Ammon's horn (tissue), 1 donor: ENCODE measurements around the gene GTPBP1.

ENCODE experiments used
- DNase-seq: peaks from one replicate; pipeline ENCODE4 v3.0.0-alpha.2; 2016; ENCODE audit warnings: low spot score

GTPBP1 gene

DNA sequence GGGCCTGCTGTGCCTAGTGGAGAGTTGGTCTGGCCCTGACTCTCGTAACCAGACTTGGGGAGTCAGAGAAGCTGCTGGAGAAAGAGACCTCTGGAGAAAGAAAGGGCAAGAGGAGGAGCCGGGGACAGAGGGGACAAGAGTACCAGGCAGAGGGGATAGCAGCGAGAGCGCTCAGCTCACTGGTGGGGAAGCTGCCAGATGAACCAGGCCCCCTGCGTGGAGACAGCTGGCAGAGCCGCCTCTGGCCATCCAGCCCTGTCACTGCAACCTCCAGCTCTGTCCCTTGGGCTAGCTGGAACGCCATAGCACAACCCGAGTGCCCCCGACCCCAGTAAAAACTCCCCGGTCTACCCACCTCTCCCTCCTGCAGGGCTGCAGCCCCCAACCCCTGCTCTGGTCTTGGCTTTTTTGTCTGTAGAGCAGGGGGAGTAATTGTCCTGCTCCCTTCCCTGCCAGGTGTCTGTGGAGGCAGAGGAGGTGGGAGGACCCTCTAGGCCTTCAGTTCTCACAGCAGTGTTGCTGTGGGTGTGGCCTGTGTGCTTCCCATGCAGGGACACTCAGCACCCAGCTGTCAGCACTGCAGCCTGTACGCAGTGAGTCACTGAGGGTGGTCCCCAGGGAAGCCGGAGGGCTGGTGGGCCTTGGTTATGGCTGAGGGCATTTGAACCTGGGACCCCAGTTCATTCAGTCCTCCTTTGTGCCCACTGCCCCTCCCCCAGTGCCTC is 54.9 kb downstream of the GTPBP1 start:
- DNase-seq = peak; percentile 57

DNA sequence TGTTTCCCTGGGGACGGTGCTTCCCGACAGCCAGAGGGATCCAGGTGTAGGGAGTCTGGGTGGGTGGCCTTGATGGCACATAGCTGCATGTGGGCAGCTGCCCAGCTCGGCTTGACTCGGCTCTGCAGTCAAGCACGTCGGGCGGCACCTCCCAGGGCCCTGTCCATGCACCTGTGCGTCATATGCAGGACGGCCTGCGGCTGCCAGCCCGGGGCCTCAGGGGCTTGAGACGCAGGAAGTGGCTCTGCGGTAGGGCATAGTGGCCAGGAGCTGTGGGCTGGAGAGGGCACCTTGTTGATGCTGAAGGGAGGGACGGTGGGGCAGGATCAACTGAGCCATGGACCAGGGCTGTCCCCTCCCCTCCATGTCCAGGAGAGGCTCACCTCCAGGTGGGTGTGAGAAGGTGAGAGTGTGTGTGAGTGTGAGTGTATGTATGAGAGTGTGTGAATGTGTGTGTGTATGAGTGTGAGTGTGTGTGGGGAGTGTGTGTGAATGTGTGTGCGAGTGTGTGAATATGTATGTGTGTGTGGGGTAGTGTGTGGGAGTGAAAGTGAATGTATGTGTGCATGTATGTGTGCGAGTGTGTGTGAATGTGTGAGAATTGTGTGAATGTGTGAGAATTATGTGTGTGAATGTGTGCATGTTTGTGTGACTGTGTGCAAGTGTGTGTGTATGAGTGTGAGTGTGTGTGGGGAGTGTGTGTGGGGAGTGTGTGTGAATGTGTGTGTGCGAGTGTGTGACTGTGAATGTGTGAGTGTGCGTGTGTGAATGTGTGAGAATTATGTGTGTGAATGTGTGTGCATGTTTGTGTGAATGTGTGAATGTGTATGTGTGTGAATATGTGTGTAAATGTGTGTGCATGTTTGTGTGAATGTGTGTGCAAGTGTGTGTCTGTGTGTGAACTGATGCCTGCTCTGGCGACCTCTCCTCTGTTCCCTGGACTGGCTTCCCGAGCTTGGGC is 55.7 kb downstream of the GTPBP1 start:
- DNase-seq = no peak

DNA sequence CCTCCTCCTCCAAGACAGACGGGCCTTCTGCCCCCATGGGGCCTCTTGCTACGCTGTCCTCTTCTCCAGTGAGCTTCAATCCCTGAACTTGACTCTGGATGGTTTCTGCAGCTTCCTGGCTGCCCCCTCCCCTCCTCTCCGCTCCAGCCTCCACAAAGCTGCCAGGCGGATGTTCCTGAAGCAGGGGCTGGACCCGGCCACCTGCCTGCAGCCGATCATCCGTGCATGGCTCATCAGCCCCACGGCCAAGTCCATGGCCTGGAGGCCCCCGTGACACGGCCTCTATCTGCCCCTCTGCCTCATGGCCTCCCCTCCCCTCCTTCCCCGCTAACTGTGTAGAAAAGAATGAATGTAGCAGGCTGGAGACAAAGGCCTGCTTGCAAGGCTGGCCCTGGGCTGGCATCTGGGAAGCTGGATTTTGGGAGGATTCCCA is 56.8 kb downstream of the GTPBP1 start:
- peak; percentile 42 for DNase-seq

DNA sequence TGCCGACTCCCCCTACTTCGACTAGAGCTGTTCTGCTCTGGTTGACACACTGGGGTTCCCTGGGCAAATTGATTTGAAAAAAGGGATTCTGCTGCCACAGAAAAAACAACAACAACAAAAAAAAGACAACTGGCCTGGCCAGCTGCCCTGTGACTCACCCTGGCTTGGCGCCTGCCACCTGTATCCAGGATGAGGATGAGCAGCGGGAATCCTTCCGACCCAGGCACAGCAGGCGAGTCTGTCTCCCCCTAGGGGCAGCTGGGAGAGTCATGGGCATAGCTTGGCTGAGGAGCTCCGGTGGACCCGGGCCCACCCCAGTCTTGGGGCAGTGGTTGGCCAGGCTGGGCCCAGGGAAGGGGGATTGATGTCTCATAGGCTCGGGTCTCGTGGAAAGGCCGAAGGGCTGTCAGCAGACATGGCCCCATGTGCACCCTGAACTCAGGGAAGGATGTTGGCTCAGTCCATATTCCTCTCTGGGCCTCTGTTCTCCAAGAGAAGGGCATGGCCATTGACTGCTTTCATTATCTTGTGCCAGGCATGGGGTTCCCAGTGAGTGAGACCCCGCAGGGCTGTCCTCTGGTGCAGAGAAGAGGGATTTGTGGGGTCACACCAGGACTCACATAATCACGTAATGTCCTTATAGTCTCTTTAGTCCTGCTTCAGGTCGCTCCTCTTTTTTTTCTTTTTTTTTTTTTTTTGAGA is 60.5 kb downstream of the GTPBP1 start:
- peak; percentile 86 for DNase-seq

DNA sequence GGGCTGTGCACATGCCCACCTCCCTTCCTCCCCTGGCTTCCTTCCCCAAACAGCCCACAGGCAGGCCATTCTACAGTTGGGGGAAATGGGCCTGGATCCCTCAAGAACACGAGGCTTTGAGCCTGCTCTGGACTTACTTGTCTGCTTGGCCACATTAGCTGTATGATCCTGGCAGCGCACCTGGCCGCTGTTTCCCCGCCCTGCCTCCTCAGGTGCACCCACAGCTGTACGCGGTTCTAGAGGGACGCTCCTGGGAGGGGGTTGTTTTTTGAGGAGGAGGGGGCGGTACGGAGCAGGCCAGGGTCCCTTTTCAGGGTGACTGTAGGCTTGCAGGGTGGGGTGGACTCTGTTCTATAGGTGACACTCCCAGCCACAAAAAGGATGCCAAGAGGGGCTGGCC is 61.6 kb downstream of the GTPBP1 start:
- no peak for DNase-seq

DNA sequence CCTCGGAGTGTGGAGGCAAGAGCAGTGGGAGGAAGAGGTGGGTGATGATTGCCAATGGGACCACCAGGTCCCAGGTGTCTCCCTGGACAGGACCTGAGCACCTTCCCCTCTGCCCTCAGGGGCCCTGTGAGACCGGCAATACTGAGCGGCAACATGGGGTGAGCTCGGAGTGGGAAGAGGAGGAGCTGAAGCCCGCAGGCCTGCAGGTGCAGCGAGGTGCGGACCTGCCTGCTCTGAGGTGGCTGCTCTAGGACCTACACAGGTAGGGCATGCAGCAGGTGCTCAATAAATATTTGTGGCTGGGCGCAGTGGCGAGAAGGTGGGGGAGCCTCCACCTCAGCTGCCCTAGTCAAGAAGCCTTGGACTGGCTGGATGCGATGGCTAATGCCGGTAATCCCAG is 62.3 kb downstream of the GTPBP1 start:
- DNase-seq = no peak

DNA sequence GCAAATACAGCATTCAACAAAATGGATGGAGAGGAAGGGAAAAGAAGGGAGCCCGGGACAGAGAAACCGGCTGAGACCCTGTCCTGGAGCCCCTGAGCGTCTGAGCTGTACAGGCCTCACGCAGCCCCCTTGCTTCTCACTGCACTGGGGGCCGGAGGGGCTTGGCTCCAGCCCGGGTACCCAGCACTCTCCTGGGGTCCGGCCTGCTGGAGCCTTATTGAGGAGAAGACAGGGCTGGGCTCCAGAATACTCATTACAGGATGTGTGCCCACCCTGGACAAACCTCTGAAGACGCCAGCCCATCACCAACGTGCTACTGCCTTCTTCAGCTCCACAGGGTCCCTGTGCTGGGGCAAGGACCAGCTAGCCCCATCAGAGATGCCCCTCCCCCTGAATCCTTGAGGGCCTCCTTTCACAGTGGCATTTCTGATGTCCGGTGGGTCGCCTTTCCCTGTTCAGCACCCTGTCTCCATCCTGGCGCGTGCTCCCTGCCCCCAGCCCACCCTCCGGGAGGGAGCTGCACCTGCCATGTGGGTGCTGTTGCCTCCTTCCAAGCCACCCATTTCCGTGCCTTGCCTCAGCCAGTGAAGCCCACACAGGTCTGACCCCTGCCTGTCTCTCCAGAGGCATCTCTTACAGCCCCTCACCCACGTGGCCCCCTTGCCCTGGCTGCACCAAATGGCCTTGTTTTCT is 64.7 kb downstream of the GTPBP1 start:
- DNase-seq = no peak

DNA sequence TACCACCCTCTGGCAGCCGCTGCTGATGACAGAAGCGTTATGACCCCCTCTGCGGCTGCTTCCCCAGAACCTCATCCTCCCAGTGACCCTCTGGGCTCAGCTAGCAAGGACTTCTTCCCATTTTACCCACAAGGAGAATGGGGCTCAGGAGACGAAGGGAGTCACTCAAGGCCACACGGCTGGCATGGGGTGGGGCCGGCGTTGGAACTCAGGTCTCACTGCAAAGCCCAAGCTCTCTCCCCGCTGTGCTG is 66.8 kb downstream of the GTPBP1 start:
- no peak for DNase-seq

DNA sequence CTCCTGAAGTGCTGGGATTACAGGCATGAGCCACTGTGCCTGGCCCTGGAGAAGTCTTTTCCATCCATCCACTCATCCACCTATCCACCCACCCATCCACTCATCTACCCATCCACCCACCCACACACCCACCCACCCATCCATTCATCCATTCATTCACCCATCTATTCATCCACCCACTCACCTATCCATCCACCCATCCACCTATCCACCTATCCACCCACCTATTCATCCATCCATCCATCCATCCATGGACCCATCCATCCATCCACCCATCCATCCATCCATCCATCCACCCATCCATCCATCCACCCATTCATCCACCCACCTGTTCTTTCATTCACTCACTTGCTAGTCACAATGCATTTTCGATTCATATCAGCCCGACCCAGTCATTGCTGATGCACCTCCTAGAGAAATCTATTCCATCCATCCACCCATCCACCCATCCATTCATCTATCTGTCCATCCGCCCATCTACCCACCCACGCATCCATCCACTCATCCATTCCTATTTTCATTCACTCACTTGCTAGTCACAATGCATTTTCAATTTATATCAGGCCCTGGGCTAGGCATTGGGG is 67.7 kb downstream of the GTPBP1 start:
- DNase-seq = no peak

DNA sequence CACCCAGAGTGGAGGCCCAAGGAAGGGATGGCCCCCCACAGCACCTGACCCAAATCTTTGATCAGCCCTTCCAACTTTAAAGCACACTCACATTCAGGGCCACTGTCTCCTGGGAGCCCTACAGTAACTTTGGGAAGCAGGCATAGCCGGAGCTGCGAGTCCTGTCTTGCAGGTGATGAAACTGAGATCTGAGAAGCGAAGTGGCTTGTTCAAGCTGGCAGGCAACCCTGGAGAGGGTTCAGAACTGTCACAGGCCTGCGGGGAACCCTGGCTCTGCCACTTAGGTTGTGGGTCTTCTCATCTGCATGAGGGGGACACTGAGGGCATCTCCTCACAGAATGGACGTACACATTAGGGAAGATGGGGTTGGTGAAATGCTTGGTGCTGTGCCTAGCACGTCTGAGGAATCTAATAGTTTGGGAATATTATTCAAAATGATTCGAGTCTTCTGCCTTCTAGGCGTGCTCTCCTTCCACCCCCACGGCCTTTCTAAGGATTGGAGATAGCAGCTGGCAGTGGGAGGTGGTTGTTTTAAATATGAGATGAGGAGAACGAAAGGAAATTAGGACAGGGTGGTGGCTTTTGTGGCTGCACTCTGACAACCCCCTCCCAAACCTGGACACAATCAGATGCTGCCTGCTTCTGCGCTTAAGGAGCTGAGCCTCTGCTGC is 68.9 kb downstream of the GTPBP1 start:
- no peak for DNase-seq

DNA sequence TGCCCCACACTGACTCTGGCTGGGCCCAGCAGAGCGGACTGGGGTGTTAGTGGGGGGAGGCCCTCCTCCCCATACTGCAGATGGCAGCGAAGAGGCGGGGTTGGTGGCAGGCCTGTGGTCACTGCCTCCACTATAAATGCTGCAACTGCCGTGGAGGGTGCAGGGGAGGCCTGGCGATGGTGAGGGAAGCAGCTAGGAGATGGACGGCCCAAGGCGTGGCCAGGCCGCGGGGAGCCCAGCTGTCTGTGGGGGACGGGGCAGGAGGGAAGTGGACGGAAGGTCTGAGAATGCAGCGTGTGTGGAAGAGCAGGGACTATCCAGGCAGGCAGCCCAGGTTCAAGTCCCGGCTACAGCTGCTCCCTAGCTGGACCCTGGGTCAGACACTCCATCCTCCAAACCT is 69.9 kb downstream of the GTPBP1 start:
- DNase-seq = no peak

DNA sequence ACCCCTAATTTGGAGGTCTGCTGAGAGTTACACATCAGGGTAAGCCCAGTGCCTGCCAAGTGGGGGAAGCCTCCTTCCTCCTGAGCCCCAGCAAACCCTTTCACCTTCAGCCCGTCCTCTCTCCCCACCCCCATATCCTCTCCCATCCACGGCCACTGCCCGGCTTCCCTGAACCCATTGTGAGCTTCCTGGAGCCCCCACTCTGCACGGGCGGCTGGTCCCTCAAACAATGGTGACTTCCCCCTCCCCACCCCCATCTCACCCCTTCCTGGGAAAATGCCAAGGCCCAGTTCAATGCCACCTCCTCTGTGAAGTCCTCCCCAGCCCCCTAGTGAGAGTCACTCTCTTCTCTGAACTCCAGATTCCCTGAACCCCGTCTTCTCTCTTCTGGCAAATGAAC is 70.3 kb downstream of the GTPBP1 start:
- no peak for DNase-seq

DNA sequence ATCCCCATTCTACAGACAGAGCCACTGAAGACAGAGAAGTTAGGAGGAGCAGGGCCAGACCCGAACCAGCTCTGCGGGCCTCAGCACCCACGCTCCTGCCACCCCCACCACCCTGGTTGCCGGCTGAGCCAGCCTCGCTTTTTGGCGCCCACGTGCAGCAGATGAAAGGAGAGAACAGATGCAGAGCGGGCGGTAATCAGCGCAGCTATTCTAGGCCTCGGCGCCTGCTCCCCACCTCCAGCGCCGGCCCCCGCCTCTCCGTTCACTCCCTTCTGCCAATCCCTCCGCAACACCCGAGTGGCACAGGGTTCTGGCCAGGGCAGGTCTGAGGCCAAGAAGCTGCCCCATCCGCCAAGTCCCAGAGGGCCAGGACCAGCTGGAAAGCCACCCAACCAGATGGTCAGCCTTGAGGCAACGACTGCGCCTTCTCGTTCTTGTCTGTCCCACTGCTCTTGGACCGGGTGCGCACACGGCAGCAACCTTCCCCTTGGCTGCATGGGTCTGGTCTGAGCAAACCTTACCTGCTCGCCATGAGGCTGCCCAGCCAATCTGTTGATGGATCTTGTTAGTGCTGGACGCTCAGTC is 71.4 kb downstream of the GTPBP1 start:
- peak; percentile 54 for DNase-seq

DNA sequence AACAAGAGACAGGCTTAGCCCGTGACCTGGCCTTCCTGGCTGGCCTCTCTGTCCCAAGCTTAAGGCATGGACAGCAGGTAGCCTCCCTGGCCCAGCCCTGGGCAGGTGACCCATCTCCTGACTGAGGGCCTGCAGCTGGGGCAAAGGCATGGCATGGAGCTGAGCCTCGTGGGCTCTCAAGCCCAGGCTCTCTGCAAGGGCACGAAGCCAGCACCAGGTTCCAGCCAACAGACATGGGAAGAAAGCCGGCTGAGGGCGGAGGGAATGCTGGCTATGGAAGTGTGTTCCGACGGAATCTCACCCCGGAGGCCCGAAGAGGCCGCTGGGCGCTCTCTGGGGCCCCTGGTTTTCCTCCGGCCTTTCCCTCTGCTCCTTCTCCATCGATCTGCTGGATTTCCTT is 75.3 kb downstream of the GTPBP1 start:
- DNase-seq = no peak

DNA sequence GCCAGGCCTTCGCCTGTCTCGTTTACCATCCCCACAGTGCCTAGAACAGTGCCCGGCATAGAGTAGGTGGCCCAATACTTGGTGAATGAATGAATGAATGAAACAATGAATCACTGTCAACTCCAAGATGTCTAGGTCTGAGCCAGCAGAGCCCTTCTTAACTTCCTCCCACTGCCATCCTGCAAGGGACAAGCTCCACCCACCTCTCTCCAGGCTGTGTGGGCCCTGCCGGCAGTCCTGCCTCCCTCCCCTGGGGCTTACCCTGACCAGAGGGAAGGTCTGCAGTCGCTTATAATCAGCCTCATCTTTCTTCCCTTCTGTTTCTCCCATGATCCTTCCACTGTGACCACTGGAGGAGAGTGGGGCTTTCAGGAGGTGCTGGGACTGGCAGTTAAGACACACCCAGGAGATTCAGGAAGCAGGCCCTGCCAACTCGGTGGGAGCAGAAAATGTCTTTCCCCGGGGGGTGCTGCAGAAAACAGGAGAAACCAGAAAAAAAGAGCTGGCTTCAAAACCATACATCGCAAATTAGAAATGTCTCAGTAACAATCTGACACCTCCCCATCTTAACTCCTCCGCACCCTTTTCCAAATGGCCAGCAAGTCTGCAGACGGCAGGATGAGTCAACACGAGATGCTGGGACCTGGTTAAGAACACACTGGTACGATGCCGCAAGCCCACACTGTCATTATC is 76.8 kb downstream of the GTPBP1 start:
- DNase-seq = no peak
